IPS DF 6.9 (cell line): ENCODE measurements around the gene TTC21A.

Source experiments
- DNase-seq: peaks from one replicate; pipeline ENCODE4 v3.0.0-alpha.2; 2013; ENCODE audit warnings: low read depth, low spot score
- H3K27ac ChIP-seq: one replicate; pipeline ENCODE4 v1.5.1; 2013; ENCODE audit warnings: low read length, control low read depth
- H3K27me3 ChIP-seq: 2 replicates; pipeline ENCODE4 v1.6.1; 2013; ENCODE audit warnings: mild to moderate bottlenecking, low read length; ENCODE audit not compliant: control insufficient read depth, insufficient read depth
- H3K36me3 ChIP-seq: 2 replicates; pipeline ENCODE4 v1.6.1; 2013; ENCODE audit warnings: low read length; ENCODE audit not compliant: control insufficient read depth, insufficient read depth
- H3K4me1 ChIP-seq: 2 replicates; pipeline ENCODE4 v1.6.1; 2013; ENCODE audit warnings: low read length; ENCODE audit not compliant: control insufficient read depth, insufficient read depth
- H3K4me3 ChIP-seq: 2 replicates; pipeline ENCODE4 v1.5.1; 2013; ENCODE audit warnings: mild to moderate bottlenecking, low read length
- H3K9me3 ChIP-seq: 2 replicates; pipeline ENCODE4 v1.6.1; 2013; ENCODE audit warnings: low read length, inconsistent platforms; ENCODE audit not compliant: control insufficient read depth, insufficient read depth
- WGBS: extraction: QIAGEN DNeasy Blood & Tissue Kit; methylation state at CpG from one replicate; pipeline ENCODE4 v1.1.7; 2013; ENCODE audit warnings: mixed read lengths, missing lambda C conversion rate; ENCODE audit not compliant: insufficient read length, insufficient coverage; 5-methylcytosine and 5-hydroxymethylcytosine counted together

TTC21A gene

DNA sequence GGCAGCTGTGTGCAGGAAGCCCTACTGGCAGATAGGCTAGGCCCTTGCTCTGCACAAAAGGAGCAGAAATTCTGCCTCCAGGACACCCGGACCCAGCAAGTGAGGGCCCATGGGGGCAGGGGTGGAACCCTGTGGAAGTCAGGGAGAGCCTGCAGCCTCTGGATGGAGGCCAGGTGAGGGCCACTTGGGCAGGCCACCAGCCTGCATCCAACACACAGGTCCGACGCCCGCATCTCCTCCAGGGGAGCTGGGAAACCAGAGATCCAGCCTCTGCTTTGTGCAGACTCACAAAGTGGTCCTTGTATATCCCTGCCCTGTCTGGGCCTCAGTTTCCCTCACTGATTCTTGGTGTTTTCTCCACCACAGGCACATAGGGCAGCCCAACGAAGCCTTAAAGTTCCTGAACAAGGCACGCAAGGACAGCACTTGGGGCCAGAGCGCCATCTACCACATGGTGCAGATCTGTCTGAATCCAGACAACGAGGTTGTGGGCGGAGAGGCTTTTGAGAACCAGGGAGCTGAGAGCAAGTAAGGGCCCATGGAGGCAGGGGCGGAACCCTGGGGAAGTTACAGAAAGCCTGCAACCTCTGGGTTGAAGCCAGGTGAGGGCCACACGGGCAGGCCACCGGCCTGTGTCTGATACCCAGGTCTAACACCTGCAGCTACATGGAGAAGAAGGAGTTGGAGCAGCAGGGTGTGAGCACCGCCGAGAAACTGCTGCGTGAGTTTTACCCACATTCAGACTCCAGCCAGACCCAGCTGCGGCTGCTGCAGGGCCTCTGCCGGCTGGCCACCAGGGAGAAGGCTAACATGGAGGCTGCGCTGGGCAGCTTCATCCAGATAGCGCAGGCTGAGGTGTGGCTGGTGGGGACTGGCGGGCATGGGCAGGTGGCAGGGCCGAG, 29.3 kb downstream of the TTC21A start:
- no CpG with 5 or more reads among the region's 21 CpGs for WGBS
- Histone ChIP-seq H3K4me1 (no peaks in the 10 kb centered on the region), H3K36me3 (no peaks in the 10 kb centered on the region), H3K9me3 (no peaks in the 10 kb centered on the region), H3K4me3 (no peak overlapping the region), H3K27me3 (no peaks in the 10 kb centered on the region), H3K27ac (no peak overlapping the region)
- no peak for DNase-seq

DNA sequence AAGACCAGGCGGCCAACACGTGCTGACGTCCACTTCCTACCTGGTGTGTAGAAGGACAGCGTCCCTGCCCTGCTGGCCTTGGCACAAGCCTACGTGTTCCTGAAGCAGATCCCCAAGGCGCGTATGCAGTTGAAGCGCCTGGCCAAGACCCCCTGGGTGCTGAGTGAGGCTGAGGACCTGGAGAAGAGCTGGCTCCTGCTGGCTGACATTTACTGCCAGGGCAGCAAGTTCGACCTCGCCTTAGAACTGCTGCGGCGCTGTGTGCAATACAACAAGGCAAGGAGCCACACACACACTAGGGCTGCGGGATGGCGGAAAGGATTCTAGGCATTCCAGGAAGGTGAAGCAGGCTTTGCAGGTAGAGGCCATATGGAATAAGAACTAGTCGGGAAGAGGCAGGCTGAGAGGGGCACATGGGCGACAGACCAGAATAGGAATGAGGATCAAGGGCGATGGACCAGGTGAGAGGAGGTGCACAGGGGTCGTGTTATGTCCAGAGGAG, 30.0 kb downstream of the TTC21A start:
- no peak for DNase-seq
- H3K9me3 ChIP-seq = no peaks in the 10 kb centered on the region
- H3K36me3 ChIP-seq = peaks cover 3% of the 10 kb centered on the region; the same call in 1 of the 2 replicates
- H3K4me3 ChIP-seq = no peak overlapping the region
- no CpG with 5 or more reads among the region's 18 CpGs for WGBS
- H3K27me3 ChIP-seq = no peaks in the 10 kb centered on the region
- no peaks in the 10 kb centered on the region for H3K4me1 ChIP-seq
- H3K27ac ChIP-seq = no peak overlapping the region

GRCh38 chr3:39137991-39138803, 30.7 kb downstream of the TTC21A start:
- Histone ChIP-seq H3K27ac (no peak overlapping the region), H3K27me3 (no peaks in the 10 kb centered on the region), H3K36me3 (peaks cover 7% of the 10 kb centered on the region; the same call in 1 of the 2 replicates), H3K4me3 (no peak overlapping the region), H3K4me1 (no peaks in the 10 kb centered on the region), H3K9me3 (no peaks in the 10 kb centered on the region)
- no peak for DNase-seq
- no CpG with 5 or more reads among the region's 10 CpGs for WGBS

DNA sequence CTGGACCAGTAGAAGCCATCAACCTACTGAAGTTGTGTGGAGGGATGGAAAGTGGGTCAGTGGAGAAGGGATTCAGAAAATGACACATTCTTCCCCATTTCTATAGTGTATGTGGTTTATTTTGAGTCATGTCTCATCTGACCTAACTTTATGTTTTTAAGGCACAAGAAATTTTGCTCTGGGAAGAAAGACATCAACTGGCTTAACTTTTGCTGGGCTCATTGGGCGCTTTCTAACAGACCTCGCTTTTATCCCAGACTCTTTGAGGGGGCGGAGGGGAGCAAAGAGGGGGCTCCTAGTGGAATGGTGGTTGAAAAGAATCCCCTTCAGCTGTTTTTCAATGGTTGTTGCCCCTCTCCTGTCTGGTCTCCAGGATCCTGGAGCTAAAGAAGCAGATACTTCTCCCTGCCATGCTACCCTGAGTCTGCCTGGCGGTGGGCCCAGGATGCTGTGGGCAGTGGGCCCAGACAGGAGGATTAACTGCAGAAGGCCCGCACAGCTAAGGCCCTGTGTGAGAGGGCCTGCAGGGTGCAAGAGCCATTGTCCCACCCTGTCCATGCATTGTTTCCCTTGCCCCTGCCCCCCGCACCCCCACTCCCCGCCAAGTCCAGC, 31.4 kb downstream of the TTC21A start:
- H3K27ac ChIP-seq = no peak overlapping the region
- no peak overlapping the region for H3K4me3 ChIP-seq
- no peak for DNase-seq
- H3K9me3 ChIP-seq = no peaks in the 10 kb centered on the region
- peaks cover 14% of the 10 kb centered on the region; the same call in 1 of the 2 replicates for H3K36me3 ChIP-seq
- no peaks in the 10 kb centered on the region for H3K27me3 ChIP-seq
- no CpG with 5 or more reads among the region's 7 CpGs for WGBS
- no peaks in the 10 kb centered on the region for H3K4me1 ChIP-seq

DNA sequence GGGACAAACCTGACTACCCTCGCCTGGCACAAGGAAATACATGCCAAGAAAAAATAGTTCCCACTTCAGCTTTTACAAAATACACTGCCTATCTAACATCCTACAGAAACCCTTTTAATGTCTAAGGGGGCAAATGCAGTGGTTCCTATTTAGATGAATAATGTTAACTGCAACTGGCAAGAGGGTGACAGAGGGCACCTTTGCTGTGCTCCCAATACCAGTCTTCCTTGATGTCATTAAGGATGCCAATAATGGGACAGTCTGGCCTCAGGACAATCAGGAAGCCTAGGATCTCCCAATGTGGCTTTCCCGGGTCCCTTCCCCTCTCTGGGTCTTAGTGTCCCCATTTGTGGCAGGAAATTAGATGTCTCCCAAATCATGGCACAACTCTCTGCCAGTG, 32.0 kb downstream of the TTC21A start:
- no CpG with 5 or more reads among the region's 2 CpGs for WGBS
- no peak for DNase-seq
- H3K27ac ChIP-seq = no peak overlapping the region
- no peaks in the 10 kb centered on the region for H3K4me1 ChIP-seq
- H3K36me3 ChIP-seq = peaks cover 19% of the 10 kb centered on the region; the same call in 1 of the 2 replicates
- H3K9me3 ChIP-seq = no peaks in the 10 kb centered on the region
- H3K27me3 ChIP-seq = no peaks in the 10 kb centered on the region
- no peak overlapping the region for H3K4me3 ChIP-seq

DNA sequence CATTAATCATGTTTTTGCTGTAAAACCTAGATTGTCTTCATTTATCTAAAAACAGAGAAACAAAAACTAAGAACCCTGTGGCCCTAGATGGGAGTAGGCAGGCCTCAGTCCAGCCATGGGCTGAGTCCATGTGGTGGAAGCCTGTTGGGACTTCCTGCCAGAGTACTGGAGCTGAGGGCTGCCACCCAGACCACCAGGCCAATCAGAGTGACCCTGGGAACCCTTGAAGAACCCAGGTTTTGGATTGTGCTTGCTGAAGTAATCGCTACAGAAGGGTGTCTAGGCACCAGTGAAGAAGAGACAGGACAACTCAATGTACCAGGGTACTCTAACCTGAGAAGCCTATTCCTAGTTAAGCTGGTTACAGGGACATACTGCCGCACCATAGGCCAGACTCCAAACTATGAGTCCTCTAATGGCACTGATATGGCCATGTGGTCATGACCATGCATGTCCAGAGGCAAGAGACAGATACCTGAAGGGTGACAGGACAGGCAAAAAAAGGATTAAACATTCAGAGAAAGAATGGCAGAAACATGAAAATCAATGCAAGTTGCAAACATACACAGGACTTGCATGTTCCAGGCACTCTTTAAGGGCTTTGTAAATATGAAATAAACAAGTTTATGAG, 33.0 kb downstream of the TTC21A start:
- no CpG with 5 or more reads among the region's 2 CpGs for WGBS
- H3K36me3 ChIP-seq = peaks cover 27% of the 10 kb centered on the region

GRCh38 chr3:39141171-39141995, 33.9 kb downstream of the TTC21A start:
- no peak overlapping the region for H3K27ac ChIP-seq
- H3K4me1 ChIP-seq = no peaks in the 10 kb centered on the region
- WGBS = no CpG with 5 or more reads among the region's 4 CpGs
- DNase-seq = no peak
- H3K4me3 ChIP-seq = no peak overlapping the region
- H3K36me3 ChIP-seq = peaks cover 27% of the 10 kb centered on the region
- H3K27me3 ChIP-seq = no peaks in the 10 kb centered on the region
- no peaks in the 10 kb centered on the region for H3K9me3 ChIP-seq

More for the DNA sequence above, 33.0 kb downstream of the TTC21A start:
- DNase-seq = no peak
- Histone ChIP-seq H3K27me3 (no peaks in the 10 kb centered on the region), H3K4me3 (no peak overlapping the region), H3K4me1 (no peaks in the 10 kb centered on the region), H3K27ac (no peak overlapping the region), H3K9me3 (no peaks in the 10 kb centered on the region)

DNA sequence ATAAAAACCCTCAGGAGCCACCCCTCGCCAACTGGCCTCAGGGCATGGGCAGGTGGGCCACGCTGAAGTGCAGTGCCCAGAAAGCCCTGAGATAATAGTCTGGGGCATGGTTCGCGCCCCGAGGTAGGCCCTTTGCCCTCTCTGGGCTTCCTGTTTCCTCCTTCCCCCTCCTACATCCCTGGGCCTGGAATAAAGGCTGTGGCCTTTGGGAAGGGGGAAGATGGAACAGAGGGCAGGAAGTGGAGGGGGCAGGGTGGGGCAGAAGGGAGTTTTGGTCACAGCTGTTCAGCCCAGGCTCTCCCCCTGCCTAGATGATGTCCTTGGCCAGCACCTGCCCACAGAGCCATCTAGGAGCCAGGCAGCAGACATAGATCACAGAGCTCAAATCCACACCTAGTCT, 34.6 kb downstream of the TTC21A start:
- Histone ChIP-seq H3K4me3 (no peak overlapping the region), H3K27ac (no peak overlapping the region), H3K36me3 (peaks cover 27% of the 10 kb centered on the region), H3K9me3 (no peaks in the 10 kb centered on the region), H3K4me1 (peaks cover 2% of the 10 kb centered on the region), H3K27me3 (no peaks in the 10 kb centered on the region)
- no CpG with 5 or more reads among the region's 5 CpGs for whole genome bisulfite sequencing
- DNase-seq = no peak

DNA sequence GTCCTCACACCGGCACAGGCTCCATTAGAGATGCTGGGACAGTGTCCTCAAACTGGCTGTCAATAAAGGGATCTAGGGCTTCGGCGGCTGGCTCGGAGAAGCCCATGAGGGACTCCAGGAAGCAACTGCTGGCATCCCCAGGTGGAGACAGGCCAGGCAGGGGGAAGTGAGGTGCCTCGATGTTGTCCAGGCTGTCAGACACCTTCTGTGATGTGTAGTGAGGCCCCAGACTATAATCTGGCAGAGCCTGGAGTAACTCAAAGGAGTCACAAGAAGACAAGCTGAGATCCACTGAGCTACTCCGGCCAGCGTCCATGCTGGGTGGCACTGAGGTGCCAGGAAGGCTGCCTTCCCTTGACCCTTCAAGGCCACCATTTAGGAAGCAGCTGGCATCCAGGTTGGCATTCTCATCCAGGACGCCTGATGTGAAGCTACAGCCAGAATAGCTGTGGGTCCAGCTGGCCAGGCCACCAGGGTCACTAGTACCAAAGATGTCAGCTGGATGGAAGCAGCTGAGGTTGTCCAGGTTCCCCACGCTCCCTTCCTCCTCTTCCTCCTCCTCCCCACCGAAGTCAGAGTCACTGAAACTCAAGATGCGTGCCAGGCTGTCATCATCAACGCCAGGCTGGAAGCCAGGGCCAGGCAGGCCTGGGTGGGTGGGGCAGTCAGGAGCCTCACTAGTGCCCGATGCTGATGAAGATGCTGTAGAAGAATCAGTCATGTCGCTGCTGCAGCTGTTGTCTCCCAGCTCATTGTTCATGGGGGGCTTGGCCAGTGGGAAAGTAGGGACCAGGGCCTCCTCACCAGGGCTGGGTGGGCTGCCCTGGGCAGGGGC, 35.8 kb downstream of the TTC21A start:
- DNase-seq = no peak
- Histone ChIP-seq H3K36me3 (peaks cover 27% of the 10 kb centered on the region), H3K4me3 (no peak overlapping the region), H3K27me3 (no peaks in the 10 kb centered on the region), H3K27ac (no peak overlapping the region), H3K9me3 (no peaks in the 10 kb centered on the region), H3K4me1 (peaks cover 10% of the 10 kb centered on the region)
- no CpG with 5 or more reads among the region's 14 CpGs for WGBS
